ENCODE data around the gene HCRT. TPM values are rescaled to one million over a fixed set of nuclear protein-coding genes. Genes with fewer than 3 reads are reported as not detected.
A peak's percentile ranks its signal among the peaks of the same experiment; 100 is the strongest.

HCRT gene
- total RNA-seq, 1 donor from 2014 or later: not detected

DNA sequence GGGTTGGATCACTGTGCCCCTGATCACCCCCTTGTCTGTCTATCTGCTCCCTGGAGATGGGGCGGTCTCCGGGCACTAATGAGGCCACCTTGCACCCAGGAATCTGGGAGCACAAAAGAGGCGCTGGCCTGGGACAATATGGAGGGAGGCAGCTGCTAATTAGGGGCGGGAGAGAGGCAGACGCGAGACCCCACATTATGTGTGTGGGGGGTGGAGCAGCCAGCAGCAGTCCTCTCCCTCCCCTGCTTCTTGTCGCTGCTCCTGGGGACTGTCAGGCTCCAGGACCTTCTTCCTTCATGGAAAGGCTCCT is 324 bp upstream of the HCRT start:
- Mint-ChIP-seq H3K36me3 (no peaks in the 10 kb centered on the region), H3K9me3 (no peaks in the 10 kb centered on the region), H3K27ac (no peak overlapping the region), H3K4me1 (peaks cover 28% of the 10 kb centered on the region), H3K27me3 (ENCODE audit: insufficient read depth, low read depth) (peaks cover 33% of the 10 kb centered on the region), H3K4me3 (peak overlapping the region; percentile 35)
- H3K4me2 ChIP-seq: peak overlapping the region; percentile 44
- H4K20me1 ChIP-seq (ENCODE audit: low read depth): peaks cover 23% of the 10 kb centered on the region
- peaks cover 54% of the 10 kb centered on the region for H3K27me3 ChIP-seq
- no peak overlapping the region for H3K4me3 ChIP-seq
- DNase-seq (ENCODE audit: low spot score): no peak
- no peak overlapping the region for H3K9ac ChIP-seq
- no peak overlapping the region for H2AFZ ChIP-seq (replicated peaks)
- no peaks in the 10 kb centered on the region for H3K9me3 ChIP-seq (ENCODE audit: low read depth)
- peaks cover 26% of the 10 kb centered on the region for H3K4me1 ChIP-seq
- H3K79me2 ChIP-seq (ENCODE audit: low read depth): no peaks in the 10 kb centered on the region
- no peaks in the 10 kb centered on the region for H3K36me3 ChIP-seq
- H3F3A ChIP-seq (ENCODE audit: low read depth): peaks cover 32% of the 10 kb centered on the region
- no peak for TF ChIP-seq EZH2 (IDR thresholded peaks at IDR 0.05)
- no peak for TF ChIP-seq EZH2phosphoT487 (IDR thresholded peaks at IDR 0.05)
- TF ChIP-seq, protein P1, sequence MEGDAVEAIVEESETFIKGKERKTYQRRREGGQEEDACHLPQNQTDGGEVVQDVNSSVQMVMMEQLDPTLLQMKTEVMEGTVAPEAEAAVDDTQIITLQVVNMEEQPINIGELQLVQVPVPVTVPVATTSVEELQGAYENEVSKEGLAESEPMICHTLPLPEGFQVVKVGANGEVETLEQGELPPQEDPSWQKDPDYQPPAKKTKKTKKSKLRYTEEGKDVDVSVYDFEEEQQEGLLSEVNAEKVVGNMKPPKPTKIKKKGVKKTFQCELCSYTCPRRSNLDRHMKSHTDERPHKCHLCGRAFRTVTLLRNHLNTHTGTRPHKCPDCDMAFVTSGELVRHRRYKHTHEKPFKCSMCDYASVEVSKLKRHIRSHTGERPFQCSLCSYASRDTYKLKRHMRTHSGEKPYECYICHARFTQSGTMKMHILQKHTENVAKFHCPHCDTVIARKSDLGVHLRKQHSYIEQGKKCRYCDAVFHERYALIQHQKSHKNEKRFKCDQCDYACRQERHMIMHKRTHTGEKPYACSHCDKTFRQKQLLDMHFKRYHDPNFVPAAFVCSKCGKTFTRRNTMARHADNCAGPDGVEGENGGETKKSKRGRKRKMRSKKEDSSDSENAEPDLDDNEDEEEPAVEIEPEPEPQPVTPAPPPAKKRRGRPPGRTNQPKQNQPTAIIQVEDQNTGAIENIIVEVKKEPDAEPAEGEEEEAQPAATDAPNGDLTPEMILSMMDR (IDR thresholded peaks at IDR 0.05): no peak
- no peak overlapping the region for H3K27ac ChIP-seq

DNA sequence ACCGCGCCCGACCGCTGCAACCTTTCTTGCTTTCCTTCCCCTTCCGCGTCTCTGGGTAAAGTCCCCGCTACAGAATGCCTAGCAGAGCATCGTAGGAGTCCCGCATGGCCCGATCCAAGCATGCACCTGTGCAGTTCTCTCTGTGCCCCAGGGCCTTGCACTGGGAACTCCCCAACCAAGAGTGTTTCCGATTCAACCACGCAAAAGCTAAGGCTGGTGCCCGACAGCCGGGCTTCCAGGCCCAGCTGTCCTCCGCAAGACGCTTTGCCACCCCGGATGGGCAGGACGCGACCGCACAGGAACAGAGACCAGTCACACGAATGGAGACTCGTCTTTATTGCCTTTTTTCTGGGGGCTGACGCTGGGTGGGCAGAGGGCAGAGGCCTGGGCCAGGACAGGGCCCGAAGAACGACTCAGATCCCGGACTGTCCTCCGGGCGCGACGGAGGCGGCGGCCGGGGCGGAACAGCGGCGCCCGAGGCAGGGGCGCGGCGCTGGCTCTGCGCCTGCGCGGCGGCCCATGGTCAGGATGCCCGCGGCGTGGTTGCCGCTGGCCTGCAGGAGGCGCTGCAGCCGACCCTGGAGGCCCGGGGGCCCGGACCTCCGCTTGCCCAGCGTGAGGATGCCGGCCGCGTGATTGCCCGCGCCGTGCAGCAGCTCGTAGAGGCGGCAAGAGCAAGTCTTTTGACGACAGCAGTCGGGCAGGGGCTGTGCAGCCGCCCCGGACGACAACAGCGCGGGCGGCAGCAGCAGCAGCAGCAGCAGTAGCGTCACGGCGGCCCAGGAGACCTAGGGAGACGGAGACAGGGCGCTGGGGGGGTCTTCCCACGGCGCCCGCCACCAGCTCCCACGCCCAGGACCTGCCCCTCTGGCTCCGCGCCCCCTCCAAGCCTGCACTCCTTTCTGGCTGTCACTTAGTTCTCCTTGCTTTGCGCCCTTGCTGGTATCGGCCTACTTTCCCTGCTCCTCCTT is 1.2 kb downstream of the HCRT start:
- Mint-ChIP-seq H3K4me1 (peaks cover 31% of the 10 kb centered on the region), H3K4me3 (peak overlapping the region; percentile 80), H3K9me3 (no peaks in the 10 kb centered on the region), H3K27ac (no peak overlapping the region), H3K36me3 (no peaks in the 10 kb centered on the region), H3K27me3 (ENCODE audit: insufficient read depth, low read depth) (peaks cover 44% of the 10 kb centered on the region)
- TF ChIP-seq, protein P1 (IDR thresholded peaks at IDR 0.05): peak; percentile 84
- peak; percentile 77 for TF ChIP-seq EZH2 (IDR thresholded peaks at IDR 0.05)
- peak; percentile 47 for TF ChIP-seq EZH2phosphoT487 (IDR thresholded peaks at IDR 0.05)
- Histone ChIP-seq H3K27me3 (peaks cover 69% of the 10 kb centered on the region), H2AFZ (replicated peaks) (peak overlapping the region; percentile 82), H3F3A (ENCODE audit: low read depth) (peaks cover 36% of the 10 kb centered on the region), H4K20me1 (ENCODE audit: low read depth) (peaks cover 34% of the 10 kb centered on the region), H3K4me2 (peak overlapping the region; percentile 75), H3K9ac (no peak overlapping the region), H3K27ac (no peak overlapping the region), H3K9me3 (ENCODE audit: low read depth) (no peaks in the 10 kb centered on the region), H3K79me2 (ENCODE audit: low read depth) (no peaks in the 10 kb centered on the region), H3K4me1 (peaks cover 30% of the 10 kb centered on the region), H3K4me3 (peak overlapping the region; percentile 44), H3K36me3 (no peaks in the 10 kb centered on the region)
- peak; percentile 95 for DNase-seq (ENCODE audit: low spot score)

DNA sequence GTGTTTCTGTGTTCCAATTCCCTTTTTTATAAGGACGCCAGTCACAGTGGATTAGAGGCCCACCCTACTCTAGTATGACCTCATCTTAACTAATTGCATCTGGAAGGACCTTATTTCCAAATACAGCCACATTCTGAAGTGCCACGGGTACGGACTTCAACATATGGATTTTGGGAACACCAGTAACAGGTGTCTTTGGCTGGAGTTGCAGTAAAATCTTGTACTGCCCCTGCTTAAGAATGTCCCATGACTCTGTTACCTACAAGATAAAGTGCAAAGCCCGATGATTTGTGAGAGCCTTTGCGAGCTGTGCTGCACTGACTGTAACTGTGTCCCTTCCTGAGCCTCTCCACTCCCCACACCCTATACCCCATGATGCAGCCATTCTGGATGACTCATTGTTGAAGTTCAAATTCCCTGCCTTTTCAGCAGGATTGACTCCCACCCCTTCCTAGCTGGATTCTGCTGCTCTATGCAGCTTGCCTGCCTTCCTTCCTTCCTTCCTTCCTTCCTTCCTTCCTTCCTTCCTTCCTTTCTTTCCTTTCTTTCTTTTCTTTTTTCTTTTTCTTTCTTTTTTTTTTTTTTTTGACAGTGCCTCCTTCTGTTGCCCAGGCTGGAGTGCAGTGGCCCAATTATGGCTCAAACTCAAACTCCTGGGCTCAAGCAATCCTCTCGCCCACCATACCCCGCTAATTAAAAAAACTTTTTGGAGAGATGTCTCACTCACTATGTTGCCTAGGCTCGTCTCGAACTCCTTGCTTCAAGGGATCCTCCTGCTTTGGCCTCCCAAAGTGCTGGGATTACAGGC is 2.1 kb downstream of the HCRT start:
- H3K4me3 ChIP-seq: peak overlapping the region; percentile 44
- Mint-ChIP-seq H3K9me3 (no peaks in the 10 kb centered on the region), H3K36me3 (no peaks in the 10 kb centered on the region), H3K4me1 (peaks cover 31% of the 10 kb centered on the region), H3K27me3 (ENCODE audit: insufficient read depth, low read depth) (peaks cover 44% of the 10 kb centered on the region), H3K27ac (no peak overlapping the region), H3K4me3 (peak overlapping the region; percentile 80)
- H3K9ac ChIP-seq: no peak overlapping the region
- no peaks in the 10 kb centered on the region for H3K79me2 ChIP-seq (ENCODE audit: low read depth)
- peak overlapping the region; percentile 82 for H2AFZ ChIP-seq (replicated peaks)
- no peaks in the 10 kb centered on the region for H3K36me3 ChIP-seq
- peaks cover 30% of the 10 kb centered on the region for H3K4me1 ChIP-seq
- H4K20me1 ChIP-seq (ENCODE audit: low read depth): peaks cover 34% of the 10 kb centered on the region
- H3K27ac ChIP-seq: no peak overlapping the region
- H3F3A ChIP-seq (ENCODE audit: low read depth): peaks cover 36% of the 10 kb centered on the region
- peak overlapping the region; percentile 75 for H3K4me2 ChIP-seq
- TF ChIP-seq, protein P1 (IDR thresholded peaks at IDR 0.05): no peak
- peak; percentile 12 for TF ChIP-seq EZH2phosphoT487 (IDR thresholded peaks at IDR 0.05)
- no peaks in the 10 kb centered on the region for H3K9me3 ChIP-seq (ENCODE audit: low read depth)
- H3K27me3 ChIP-seq: peaks cover 78% of the 10 kb centered on the region
- no peak for DNase-seq (ENCODE audit: low spot score)

Data from neural progenitor cell (in vitro differentiated cells).